ENCODE data around the gene JAZF1. TPM values are rescaled to one million over a fixed set of nuclear protein-coding genes. Genes with fewer than 3 reads are reported as not detected.

JAZF1 gene
- total and polyA plus RNA-seq, 9 of the 15 experiments (the other 6 are each of a cell fraction or from before 2014, with no cell fraction given), result 0.04 to 0.64 (median 0.11) TPM; not detected in 3

GRCh38 chr7:28008171-28008570 is 172.4 kb downstream of the JAZF1 start:
- FAIRE-seq, result no peak
- POLR2A ChIA-PET, result no interaction called here
- Histone ChIP-seq H3K27ac (ENCODE audit: extremely low read depth, low read depth, low read length) (no peak overlapping the region), H3K79me2 (ENCODE audit: control insufficient read depth, insufficient read depth, low read length) (no peaks in the 10 kb centered on the region), H3K4me2 (ENCODE audit: insufficient read depth, low read length) (no peak overlapping the region), H3K4me1 (replicated peaks in 1 of 2; ENCODE audit: control insufficient read depth in 2 of 2, insufficient read depth in 2 of 2, low read length in 2 of 2) (no peaks in the 10 kb centered on the region), H2AFZ (ENCODE audit: low read depth, low read length) (no peak overlapping the region), H3K9me3 (replicated peaks; ENCODE audit: control insufficient read depth, insufficient read depth, low read depth, low read length) (no peaks in the 10 kb centered on the region), H3K27me3 (ENCODE audit: control insufficient read depth in 2 of 2, insufficient read depth in 2 of 2, low read length in 2 of 2) (peaks cover 2 to 15% of the 10 kb centered on the region in 2 experiments; a peak in 2 of 5 replicates), H3K9ac (ENCODE audit: insufficient read depth in 1 of 2, low read depth in 2 of 2, low read length in 2 of 2) (no peak overlapping the region), H3K9me1 (ENCODE audit: control insufficient read depth, insufficient read depth, low read length) (no peaks in the 10 kb centered on the region), H3K4me3 (no peak overlapping the region), H4K20me1 (replicated peaks; ENCODE audit: control insufficient read depth, insufficient read depth, low read length) (no peaks in the 10 kb centered on the region), H3K36me3 (ENCODE audit: control insufficient read depth, insufficient read depth, low read length) (no peaks in the 10 kb centered on the region)
- DNase-seq (ENCODE audit: extremely low read depth in 1 of 4, low spot score in 3 of 4), result no peak
- BruUV-seq (replicated peaks), result no TSS peak
- in situ Hi-C loops (cut with MboI), result no loop called here
- ATAC-seq, result no peak
- intact Hi-C loops (cut with micrococcal nuclease), result no loop called here
- WGBS (ENCODE audit: insufficient coverage, low coverage, missing lambda C conversion rate), result 0% methylated on average over 3 of the region's 3 CpGs
- CTCF ChIA-PET (ENCODE audit: low intra/inter-chr PET ratio), result no interaction called here
- TF ChIP-seq ZNF12 (CRISPR knock-in tag; IDR thresholded peaks at IDR 0.05) (no peak), ZNF696 (CRISPR knock-in tag; conservative IDR thresholded peaks at IDR 0.05) (no peak), GTF3C2 (IDR thresholded peaks at IDR 0.05; ENCODE audit: borderline replicate concordance, extremely low read depth, insufficient read length) (no peak), PHF8 (IDR thresholded peaks at IDR 0.05; ENCODE audit: borderline replicate concordance, low read length) (no peak), ZNF699 (CRISPR knock-in tag; IDR thresholded peaks at IDR 0.05; ENCODE audit: insufficient replicate concordance) (no peak), L3MBTL2 (IDR thresholded peaks at IDR 0.05) (no peak), RBM15 (IDR thresholded peaks at IDR 0.05; ENCODE audit: insufficient read depth, low read length) (no peak), MEF2A (IDR thresholded peaks at IDR 0.05; ENCODE audit: control insufficient read depth, low read depth, low read length) (no peak), CXXC5 (CRISPR knock-in tag; IDR thresholded peaks at IDR 0.05) (no peak)
- TF ChIP-seq, protein P1, sequence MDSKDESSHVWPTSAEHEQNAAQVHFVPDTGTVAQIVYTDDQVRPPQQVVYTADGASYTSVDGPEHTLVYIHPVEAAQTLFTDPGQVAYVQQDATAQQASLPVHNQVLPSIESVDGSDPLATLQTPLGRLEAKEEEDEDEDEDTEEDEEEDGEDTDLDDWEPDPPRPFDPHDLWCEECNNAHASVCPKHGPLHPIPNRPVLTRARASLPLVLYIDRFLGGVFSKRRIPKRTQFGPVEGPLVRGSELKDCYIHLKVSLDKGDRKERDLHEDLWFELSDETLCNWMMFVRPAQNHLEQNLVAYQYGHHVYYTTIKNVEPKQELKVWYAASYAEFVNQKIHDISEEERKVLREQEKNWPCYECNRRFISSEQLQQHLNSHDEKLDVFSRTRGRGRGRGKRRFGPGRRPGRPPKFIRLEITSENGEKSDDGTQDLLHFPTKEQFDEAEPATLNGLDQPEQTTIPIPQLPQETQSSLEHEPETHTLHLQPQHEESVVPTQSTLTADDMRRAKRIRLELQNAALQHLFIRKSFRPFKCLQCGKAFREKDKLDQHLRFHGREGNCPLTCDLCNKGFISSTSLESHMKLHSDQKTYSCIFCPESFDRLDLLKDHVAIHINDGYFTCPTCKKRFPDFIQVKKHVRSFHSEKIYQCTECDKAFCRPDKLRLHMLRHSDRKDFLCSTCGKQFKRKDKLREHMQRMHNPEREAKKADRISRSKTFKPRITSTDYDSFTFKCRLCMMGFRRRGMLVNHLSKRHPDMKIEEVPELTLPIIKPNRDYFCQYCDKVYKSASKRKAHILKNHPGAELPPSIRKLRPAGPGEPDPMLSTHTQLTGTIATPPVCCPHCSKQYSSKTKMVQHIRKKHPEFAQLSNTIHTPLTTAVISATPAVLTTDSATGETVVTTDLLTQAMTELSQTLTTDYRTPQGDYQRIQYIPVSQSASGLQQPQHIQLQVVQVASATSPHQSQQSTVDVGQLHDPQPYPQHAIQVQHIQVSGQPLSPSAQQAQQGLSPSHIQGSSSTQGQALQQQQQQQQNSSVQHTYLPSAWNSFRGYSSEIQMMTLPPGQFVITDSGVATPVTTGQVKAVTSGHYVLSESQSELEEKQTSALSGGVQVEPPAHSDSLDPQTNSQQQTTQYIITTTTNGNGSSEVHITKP (IDR thresholded peaks at IDR 0.05; ENCODE audit: partially characterized antibody), result no peak
- TF ChIP-seq, protein P2, sequence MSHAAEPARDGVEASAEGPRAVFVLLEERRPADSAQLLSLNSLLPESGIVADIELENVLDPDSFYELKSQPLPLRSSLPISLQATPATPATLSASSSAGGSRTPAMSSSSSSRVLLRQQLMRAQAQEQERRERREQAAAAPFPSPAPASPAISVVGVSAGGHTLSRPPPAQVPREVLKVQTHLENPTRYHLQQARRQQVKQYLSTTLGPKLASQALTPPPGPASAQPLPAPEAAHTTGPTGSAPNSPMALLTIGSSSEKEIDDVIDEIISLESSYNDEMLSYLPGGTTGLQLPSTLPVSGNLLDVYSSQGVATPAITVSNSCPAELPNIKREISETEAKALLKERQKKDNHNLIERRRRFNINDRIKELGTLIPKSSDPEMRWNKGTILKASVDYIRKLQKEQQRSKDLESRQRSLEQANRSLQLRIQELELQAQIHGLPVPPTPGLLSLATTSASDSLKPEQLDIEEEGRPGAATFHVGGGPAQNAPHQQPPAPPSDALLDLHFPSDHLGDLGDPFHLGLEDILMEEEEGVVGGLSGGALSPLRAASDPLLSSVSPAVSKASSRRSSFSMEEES (CRISPR knock-in tag; IDR thresholded peaks at IDR 0.05), result no peak
- TF ChIP-seq, protein P3, sequence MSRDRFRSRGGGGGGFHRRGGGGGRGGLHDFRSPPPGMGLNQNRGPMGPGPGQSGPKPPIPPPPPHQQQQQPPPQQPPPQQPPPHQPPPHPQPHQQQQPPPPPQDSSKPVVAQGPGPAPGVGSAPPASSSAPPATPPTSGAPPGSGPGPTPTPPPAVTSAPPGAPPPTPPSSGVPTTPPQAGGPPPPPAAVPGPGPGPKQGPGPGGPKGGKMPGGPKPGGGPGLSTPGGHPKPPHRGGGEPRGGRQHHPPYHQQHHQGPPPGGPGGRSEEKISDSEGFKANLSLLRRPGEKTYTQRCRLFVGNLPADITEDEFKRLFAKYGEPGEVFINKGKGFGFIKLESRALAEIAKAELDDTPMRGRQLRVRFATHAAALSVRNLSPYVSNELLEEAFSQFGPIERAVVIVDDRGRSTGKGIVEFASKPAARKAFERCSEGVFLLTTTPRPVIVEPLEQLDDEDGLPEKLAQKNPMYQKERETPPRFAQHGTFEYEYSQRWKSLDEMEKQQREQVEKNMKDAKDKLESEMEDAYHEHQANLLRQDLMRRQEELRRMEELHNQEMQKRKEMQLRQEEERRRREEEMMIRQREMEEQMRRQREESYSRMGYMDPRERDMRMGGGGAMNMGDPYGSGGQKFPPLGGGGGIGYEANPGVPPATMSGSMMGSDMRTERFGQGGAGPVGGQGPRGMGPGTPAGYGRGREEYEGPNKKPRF (IDR thresholded peaks at IDR 0.05; ENCODE audit: low read depth, low read length), result no peak

All from K562 (cell line).